ENCODE data around the gene DHX58.

DHX58 gene

GRCh38 chr17:42094375-42095069, 18.0 kb downstream of the DHX58 start:
- no peaks in the 10 kb centered on the region for H3K79me2 ChIP-seq (ENCODE audit: low read length)
- no peak for DNase-seq
- H3K4me2 ChIP-seq (ENCODE audit: low read depth, low read length), result no peak overlapping the region
- no peaks in the 10 kb centered on the region for H3K9me2 ChIP-seq (replicated peaks; ENCODE audit: insufficient read depth, low read length)
- TF ChIP-seq EZH2phosphoT487 (IDR thresholded peaks at IDR 0.05; ENCODE audit: low read length) (no peak), EZH2 (optimal IDR thresholded peaks at IDR 0.05; ENCODE audit: low read depth, low read length) (no peak), CTCF (IDR thresholded peaks at IDR 0.05; ENCODE audit: low read length) (no peak)
- H3K4me1 ChIP-seq (ENCODE audit: low read length), result no peaks in the 10 kb centered on the region; the same call in 1 of the 2 replicates
- H3K27ac ChIP-seq (ENCODE audit: low read length), result no peak overlapping the region
- no peak overlapping the region for H2AFZ ChIP-seq (ENCODE audit: low read length)
- H3F3A ChIP-seq (ENCODE audit: insufficient read depth, low read length), result no peaks in the 10 kb centered on the region
- H3K36me3 ChIP-seq (replicated peaks; ENCODE audit: insufficient read depth, low read length), result no peaks in the 10 kb centered on the region
- H3K27me3 ChIP-seq (replicated peaks; ENCODE audit: insufficient read depth, low read length), result peaks cover 15% of the 10 kb centered on the region
- no peaks in the 10 kb centered on the region for H4K20me1 ChIP-seq (ENCODE audit: insufficient read depth, low read length)
- no peaks in the 10 kb centered on the region for H3K9me3 ChIP-seq (replicated peaks; ENCODE audit: insufficient read depth, low read length)
- H3K4me3 ChIP-seq (ENCODE audit: low read length), result no peak overlapping the region
- H3K9ac ChIP-seq (ENCODE audit: low read length), result no peak overlapping the region

DNA sequence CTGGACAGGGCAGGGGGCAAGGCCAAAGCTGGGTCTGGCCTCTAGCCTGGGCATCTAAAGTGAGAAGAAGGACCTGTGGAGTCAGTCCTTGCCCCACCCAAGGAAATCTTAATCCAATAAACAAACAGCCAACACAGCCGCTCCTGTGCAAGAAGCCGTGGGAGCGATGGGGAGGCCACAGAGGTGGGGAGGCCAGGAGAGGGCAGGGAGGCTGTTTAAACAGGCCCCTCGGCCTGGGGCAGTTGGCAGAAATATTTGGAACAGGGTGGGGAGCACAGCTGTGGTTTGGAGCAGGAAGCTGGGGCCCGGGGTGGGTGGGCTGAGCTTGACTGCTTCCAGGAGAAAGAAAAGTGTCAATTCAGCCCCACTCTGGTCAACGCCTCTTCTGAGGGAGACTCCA, 19.6 kb downstream of the DHX58 start:
- Histone ChIP-seq H3K27ac (ENCODE audit: low read length) (no peak overlapping the region), H3F3A (ENCODE audit: insufficient read depth, low read length) (no peaks in the 10 kb centered on the region), H3K9me2 (replicated peaks; ENCODE audit: insufficient read depth, low read length) (no peaks in the 10 kb centered on the region)

GRCh38 chr17:42090964-42091790, 21.3 kb downstream of the DHX58 start:
- Histone ChIP-seq H2AFZ (ENCODE audit: low read length) (no peak overlapping the region), H3K36me3 (replicated peaks; ENCODE audit: insufficient read depth, low read length) (no peaks in the 10 kb centered on the region), H3K9ac (ENCODE audit: low read length) (no peak overlapping the region), H3K9me3 (replicated peaks; ENCODE audit: insufficient read depth, low read length) (no peaks in the 10 kb centered on the region), H3K4me1 (ENCODE audit: low read length) (no peaks in the 10 kb centered on the region), H4K20me1 (ENCODE audit: insufficient read depth, low read length) (no peaks in the 10 kb centered on the region), H3K9me2 (replicated peaks; ENCODE audit: insufficient read depth, low read length) (no peaks in the 10 kb centered on the region), H3K4me2 (ENCODE audit: low read depth, low read length) (no peak overlapping the region), H3F3A (ENCODE audit: insufficient read depth, low read length) (no peaks in the 10 kb centered on the region), H3K4me3 (ENCODE audit: low read length) (no peak overlapping the region), H3K27me3 (replicated peaks; ENCODE audit: insufficient read depth, low read length) (peaks cover 12% of the 10 kb centered on the region; the same call in 1 of the 2 replicates), H3K27ac (ENCODE audit: low read length) (no peak overlapping the region), H3K79me2 (ENCODE audit: low read length) (no peaks in the 10 kb centered on the region)
- no peak for TF ChIP-seq EZH2phosphoT487 (IDR thresholded peaks at IDR 0.05; ENCODE audit: low read length)
- TF ChIP-seq EZH2 (optimal IDR thresholded peaks at IDR 0.05; ENCODE audit: low read depth, low read length), result no peak
- DNase-seq, result no peak

More for the DNA sequence above, 19.6 kb downstream of the DHX58 start:
- H3K36me3 ChIP-seq (replicated peaks; ENCODE audit: insufficient read depth, low read length), result no peaks in the 10 kb centered on the region
- H3K4me2 ChIP-seq (ENCODE audit: low read depth, low read length), result no peak overlapping the region
- H3K27me3 ChIP-seq (replicated peaks; ENCODE audit: insufficient read depth, low read length), result peaks cover 24% of the 10 kb centered on the region
- no peak for TF ChIP-seq EZH2phosphoT487 (IDR thresholded peaks at IDR 0.05; ENCODE audit: low read length)
- TF ChIP-seq EZH2 (optimal IDR thresholded peaks at IDR 0.05; ENCODE audit: low read depth, low read length), result no peak
- TF ChIP-seq CTCF (IDR thresholded peaks at IDR 0.05; ENCODE audit: low read length), result no peak
- H3K9ac ChIP-seq (ENCODE audit: low read length), result no peak overlapping the region
- no peaks in the 10 kb centered on the region for H4K20me1 ChIP-seq (ENCODE audit: insufficient read depth, low read length)
- H3K79me2 ChIP-seq (ENCODE audit: low read length), result no peaks in the 10 kb centered on the region
- H2AFZ ChIP-seq (ENCODE audit: low read length), result no peak overlapping the region
- H3K4me1 ChIP-seq (ENCODE audit: low read length), result no peaks in the 10 kb centered on the region; the same call in 1 of the 2 replicates
- no peak for DNase-seq
- no peaks in the 10 kb centered on the region for H3K9me3 ChIP-seq (replicated peaks; ENCODE audit: insufficient read depth, low read length)
- no peak overlapping the region for H3K4me3 ChIP-seq (ENCODE audit: low read length)
